Muscle of leg (tissue), 11 donors: ENCODE results near the gene SBF1. TPM values are rescaled to one million over a fixed set of nuclear protein-coding genes. Genes with fewer than 3 reads are reported as not detected.

Experiments used
- DNase-seq: peaks from one replicate; pipeline ENCODE4 v3.0.0; 2013
- H3K27ac ChIP-seq: one replicate; pipeline ENCODE4 v1.5.1; 2013; ENCODE audit warnings: mild to moderate bottlenecking, low read length, control low read depth
- H3K27me3 ChIP-seq: one replicate; pipeline ENCODE4 v1.6.1; 2013; ENCODE audit warnings: low read length; ENCODE audit not compliant: control insufficient read depth, insufficient read depth
- H3K36me3 ChIP-seq: one replicate; pipeline ENCODE4 v1.6.1; 2013; ENCODE audit warnings: low read length; ENCODE audit not compliant: control insufficient read depth, insufficient read depth
- H3K4me1 ChIP-seq: one replicate; pipeline ENCODE4 v1.6.1; 2013; ENCODE audit warnings: low read length; ENCODE audit not compliant: control insufficient read depth, insufficient read depth
- H3K4me3 ChIP-seq: one replicate; pipeline ENCODE4 v1.5.1; 2013; ENCODE audit warnings: low read length, control low read depth
- H3K9me3 ChIP-seq: replicated peaks from 2 replicates; pipeline ENCODE4 v1.6.1; 2013; ENCODE audit warnings: low read depth, low read length; ENCODE audit not compliant: control insufficient read depth
- WGBS: methylation state at CpG from one replicate; pipeline ENCODE4 v1.1.5; 2013; ENCODE audit warnings: missing lambda C conversion rate; ENCODE audit not compliant: insufficient coverage; 5-methylcytosine and 5-hydroxymethylcytosine counted together
- polyA plus RNA-seq, 8 donors: library from polyadenylated mRNA; unstranded; fragments of 120-200 nt; gene quantifications; one replicate each; pipeline versions ENCODE4 v1.2.1 to v1.2.3, GENCODE V29; 2013; ENCODE audit warnings: inconsistent platforms in 1 of 8, low replicate concordance in 1 of 8; ENCODE audit not compliant: insufficient read length in 8 of 8, insufficient read depth in 1 of 8
- total RNA-seq: library from RNA; stranded (reverse); fragments of 120-200 nt; gene quantifications from one replicate; pipeline ENCODE4 v1.2.4, GENCODE V29; 2013

Gene SBF1
- total and polyA plus RNA-seq, 9 donors = 34.6 to 49.7 (median 45.1) TPM

- Histone ChIP-seq H3K4me1 (no peaks in the 10 kb centered on the region), H3K36me3 (peaks cover 10% of the 10 kb centered on the region), H3K27me3 (peaks cover 2% of the 10 kb centered on the region), H3K4me3 (no peak overlapping the region), H3K9me3 (no peaks in the 10 kb centered on the region), H3K27ac (no peak overlapping the region)
- peak; percentile 54 for DNase-seq
- WGBS = 6% methylated on average over 8 of the region's 13 CpGs
Measured at GRCh38 chr22:50498322-50498890, 23.6 kb upstream of the SBF1 start.

GRCh38 chr22:50497093-50497492, 22.3 kb upstream of the SBF1 start:
- H3K9me3 ChIP-seq = no peaks in the 10 kb centered on the region
- whole genome bisulfite sequencing = 75% methylated on average over 3 of the region's 6 CpGs
- DNase-seq = no peak
- H3K4me1 ChIP-seq = no peaks in the 10 kb centered on the region
- no peak overlapping the region for H3K27ac ChIP-seq
- peaks cover 2% of the 10 kb centered on the region for H3K36me3 ChIP-seq
- no peak overlapping the region for H3K4me3 ChIP-seq
- H3K27me3 ChIP-seq = peaks cover 2% of the 10 kb centered on the region

GRCh38 chr22:50490531-50491308, 15.9 kb upstream of the SBF1 start:
- Histone ChIP-seq H3K4me3 (no peak overlapping the region), H3K36me3 (no peaks in the 10 kb centered on the region), H3K9me3 (no peaks in the 10 kb centered on the region), H3K27ac (no peak overlapping the region), H3K4me1 (no peaks in the 10 kb centered on the region), H3K27me3 (peaks cover 5% of the 10 kb centered on the region)
- WGBS = 71% methylated on average over 20 of the region's 27 CpGs
- DNase-seq = no peak

GRCh38 chr22:50489363-50490243, 14.8 kb upstream of the SBF1 start:
- Histone ChIP-seq H3K4me3 (no peak overlapping the region), H3K36me3 (no peaks in the 10 kb centered on the region), H3K9me3 (no peaks in the 10 kb centered on the region), H3K27me3 (peaks cover 9% of the 10 kb centered on the region), H3K4me1 (no peaks in the 10 kb centered on the region), H3K27ac (no peak overlapping the region)
- DNase-seq = no peak
- WGBS = 75% methylated on average over 15 of the region's 31 CpGs

GRCh38 chr22:50488886-50489285, 14.1 kb upstream of the SBF1 start:
- H3K36me3 ChIP-seq = no peaks in the 10 kb centered on the region
- no peaks in the 10 kb centered on the region for H3K4me1 ChIP-seq
- no peaks in the 10 kb centered on the region for H3K9me3 ChIP-seq
- no peak overlapping the region for H3K27ac ChIP-seq
- DNase-seq = no peak
- 61% methylated on average over 16 of the region's 19 CpGs for WGBS
- no peak overlapping the region for H3K4me3 ChIP-seq
- H3K27me3 ChIP-seq = peaks cover 12% of the 10 kb centered on the region

- Histone ChIP-seq H3K27me3 (peaks cover 20% of the 10 kb centered on the region), H3K4me3 (no peak overlapping the region)
- WGBS = 73% methylated on average over 8 of the region's 18 CpGs
Measured at GRCh38 chr22:50488006-50488677, 13.3 kb upstream of the SBF1 start.

GRCh38 chr22:50487290-50488005, 12.6 kb upstream of the SBF1 start:
- Histone ChIP-seq H3K36me3 (no peaks in the 10 kb centered on the region), H3K27ac (no peak overlapping the region), H3K4me3 (no peak overlapping the region), H3K9me3 (no peaks in the 10 kb centered on the region), H3K4me1 (peaks cover 1% of the 10 kb centered on the region), H3K27me3 (peaks cover 27% of the 10 kb centered on the region)
- 71% methylated on average over 12 of the region's 23 CpGs for WGBS
- DNase-seq = no peak

More at GRCh38 chr22:50488006-50488677, 13.3 kb upstream of the SBF1 start:
- Histone ChIP-seq H3K4me1 (no peaks in the 10 kb centered on the region), H3K27ac (no peak overlapping the region), H3K9me3 (no peaks in the 10 kb centered on the region), H3K36me3 (no peaks in the 10 kb centered on the region)
- DNase-seq = no peak

- DNase-seq = no peak
Measured at GRCh38 chr22:50486561-50487289, 11.9 kb upstream of the SBF1 start, which contains the start of gene MIOX. Gene MIOX, plus strand, starts transcription at chr22:50486859. Its CDS starts 39 bp downstream, at chr22:50486898.

More at GRCh38 chr22:50486561-50487289, 11.9 kb upstream of the SBF1 start, which contains the start of gene MIOX:
- Histone ChIP-seq H3K4me3 (no peak within 1 kb of the TSS), H3K36me3 (no peaks in the 10 kb centered on the region), H3K27me3 (peaks cover 34% of the 10 kb centered on the region), H3K4me1 (peaks cover 8% of the 10 kb centered on the region), H3K27ac (no peak within 1 kb of the TSS), H3K9me3 (no peaks in the 10 kb centered on the region)
- 55% methylated on average over 20 of the region's 23 CpGs for WGBS
